ENCODE measurements around the gene ASCC1.

DNA sequence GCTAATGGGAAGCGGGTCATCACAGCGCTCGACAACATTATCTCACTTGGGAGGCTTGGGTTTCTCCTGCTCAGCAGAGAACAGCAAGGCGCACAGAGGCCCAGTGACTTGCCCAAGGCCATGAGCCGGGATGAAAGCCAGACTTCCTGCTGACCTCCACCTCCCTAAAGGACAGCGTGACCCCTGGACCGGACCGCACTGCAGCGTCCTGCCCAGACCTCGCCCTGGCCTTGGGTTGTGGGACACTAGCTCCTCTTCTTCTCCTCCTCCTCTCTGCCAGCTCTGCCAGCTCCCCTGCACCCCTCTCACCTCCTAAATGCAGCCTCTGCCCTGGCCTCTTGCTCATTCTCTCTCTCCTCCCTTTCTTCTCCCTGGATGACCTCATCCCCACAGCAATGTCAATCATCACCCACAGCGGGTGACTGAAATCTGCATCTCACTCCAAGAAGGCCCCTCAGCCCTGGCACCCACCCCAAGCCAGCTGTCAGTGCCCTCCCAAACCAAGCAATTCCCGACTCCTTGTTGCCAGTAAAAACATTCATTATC lies 147.1 kb downstream of the ASCC1 start:
- TF ChIP-seq EZH2 (IDR thresholded peaks at IDR 0.05; ENCODE audit: low read length, missing control alignments), result no peak
- TF ChIP-seq, protein P1, sequence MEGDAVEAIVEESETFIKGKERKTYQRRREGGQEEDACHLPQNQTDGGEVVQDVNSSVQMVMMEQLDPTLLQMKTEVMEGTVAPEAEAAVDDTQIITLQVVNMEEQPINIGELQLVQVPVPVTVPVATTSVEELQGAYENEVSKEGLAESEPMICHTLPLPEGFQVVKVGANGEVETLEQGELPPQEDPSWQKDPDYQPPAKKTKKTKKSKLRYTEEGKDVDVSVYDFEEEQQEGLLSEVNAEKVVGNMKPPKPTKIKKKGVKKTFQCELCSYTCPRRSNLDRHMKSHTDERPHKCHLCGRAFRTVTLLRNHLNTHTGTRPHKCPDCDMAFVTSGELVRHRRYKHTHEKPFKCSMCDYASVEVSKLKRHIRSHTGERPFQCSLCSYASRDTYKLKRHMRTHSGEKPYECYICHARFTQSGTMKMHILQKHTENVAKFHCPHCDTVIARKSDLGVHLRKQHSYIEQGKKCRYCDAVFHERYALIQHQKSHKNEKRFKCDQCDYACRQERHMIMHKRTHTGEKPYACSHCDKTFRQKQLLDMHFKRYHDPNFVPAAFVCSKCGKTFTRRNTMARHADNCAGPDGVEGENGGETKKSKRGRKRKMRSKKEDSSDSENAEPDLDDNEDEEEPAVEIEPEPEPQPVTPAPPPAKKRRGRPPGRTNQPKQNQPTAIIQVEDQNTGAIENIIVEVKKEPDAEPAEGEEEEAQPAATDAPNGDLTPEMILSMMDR (conservative IDR thresholded peaks at IDR 0.05 in 1 of 2, IDR thresholded peaks at IDR 0.05 in 1 of 2; ENCODE audit: low read depth in 1 of 2, low read length in 2 of 2), result no peak
